Uterus (tissue), 2 donors: ENCODE results near the gene MYH7.

Experiments
- POLR2A ChIP-seq, 2 donors: fragments of 450-650 bp; IDR thresholded peaks; one replicate each; pipeline ENCODE4 v1.6.1; 2016; ENCODE audit warnings: antibody characterized with exemption in 2 of 2, mild to moderate bottlenecking in 1 of 2, moderate library complexity in 1 of 2
- TF ChIP-seq, protein P1 (sequence below), 4 experiments: fragments of 200-600 bp in 2 of 4; fragments of 450-650 bp in 2 of 4; sonication (generic) in 2 of 4; IDR thresholded peaks; one replicate each; pipeline ENCODE4 v1.5.1; 2016 to 2019; ENCODE audit warnings: antibody characterized with exemption in 4 of 4, mild to moderate bottlenecking in 2 of 4, moderate library complexity in 1 of 4

GRCh38 chr14:23414254-23414653 lies 21.2 kb downstream of the MYH7 start:
- TF ChIP-seq, protein P1, sequence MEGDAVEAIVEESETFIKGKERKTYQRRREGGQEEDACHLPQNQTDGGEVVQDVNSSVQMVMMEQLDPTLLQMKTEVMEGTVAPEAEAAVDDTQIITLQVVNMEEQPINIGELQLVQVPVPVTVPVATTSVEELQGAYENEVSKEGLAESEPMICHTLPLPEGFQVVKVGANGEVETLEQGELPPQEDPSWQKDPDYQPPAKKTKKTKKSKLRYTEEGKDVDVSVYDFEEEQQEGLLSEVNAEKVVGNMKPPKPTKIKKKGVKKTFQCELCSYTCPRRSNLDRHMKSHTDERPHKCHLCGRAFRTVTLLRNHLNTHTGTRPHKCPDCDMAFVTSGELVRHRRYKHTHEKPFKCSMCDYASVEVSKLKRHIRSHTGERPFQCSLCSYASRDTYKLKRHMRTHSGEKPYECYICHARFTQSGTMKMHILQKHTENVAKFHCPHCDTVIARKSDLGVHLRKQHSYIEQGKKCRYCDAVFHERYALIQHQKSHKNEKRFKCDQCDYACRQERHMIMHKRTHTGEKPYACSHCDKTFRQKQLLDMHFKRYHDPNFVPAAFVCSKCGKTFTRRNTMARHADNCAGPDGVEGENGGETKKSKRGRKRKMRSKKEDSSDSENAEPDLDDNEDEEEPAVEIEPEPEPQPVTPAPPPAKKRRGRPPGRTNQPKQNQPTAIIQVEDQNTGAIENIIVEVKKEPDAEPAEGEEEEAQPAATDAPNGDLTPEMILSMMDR (IDR thresholded peaks at IDR 0.05): no peak
- no peak for TF ChIP-seq POLR2A (IDR thresholded peaks at IDR 0.05)
